Smooth muscle cell of the umbilical artery (primary cell): Measurements from ENCODE around the gene COL9A3. TPM values are rescaled to one million over a fixed set of nuclear protein-coding genes. Genes with fewer than 3 reads are reported as not detected.

Source experiments
- total RNA-seq: library from RNA; depleted of rRNA; stranded (reverse); fragments of >200 nt; gene quantifications from 2 replicates; pipeline ENCODE4 v1.2.3, GENCODE V29; 2014

Gene COL9A3
- 0.30 TPM in 1 of 2 replicates, not detected in the other for total RNA-seq

DNA sequence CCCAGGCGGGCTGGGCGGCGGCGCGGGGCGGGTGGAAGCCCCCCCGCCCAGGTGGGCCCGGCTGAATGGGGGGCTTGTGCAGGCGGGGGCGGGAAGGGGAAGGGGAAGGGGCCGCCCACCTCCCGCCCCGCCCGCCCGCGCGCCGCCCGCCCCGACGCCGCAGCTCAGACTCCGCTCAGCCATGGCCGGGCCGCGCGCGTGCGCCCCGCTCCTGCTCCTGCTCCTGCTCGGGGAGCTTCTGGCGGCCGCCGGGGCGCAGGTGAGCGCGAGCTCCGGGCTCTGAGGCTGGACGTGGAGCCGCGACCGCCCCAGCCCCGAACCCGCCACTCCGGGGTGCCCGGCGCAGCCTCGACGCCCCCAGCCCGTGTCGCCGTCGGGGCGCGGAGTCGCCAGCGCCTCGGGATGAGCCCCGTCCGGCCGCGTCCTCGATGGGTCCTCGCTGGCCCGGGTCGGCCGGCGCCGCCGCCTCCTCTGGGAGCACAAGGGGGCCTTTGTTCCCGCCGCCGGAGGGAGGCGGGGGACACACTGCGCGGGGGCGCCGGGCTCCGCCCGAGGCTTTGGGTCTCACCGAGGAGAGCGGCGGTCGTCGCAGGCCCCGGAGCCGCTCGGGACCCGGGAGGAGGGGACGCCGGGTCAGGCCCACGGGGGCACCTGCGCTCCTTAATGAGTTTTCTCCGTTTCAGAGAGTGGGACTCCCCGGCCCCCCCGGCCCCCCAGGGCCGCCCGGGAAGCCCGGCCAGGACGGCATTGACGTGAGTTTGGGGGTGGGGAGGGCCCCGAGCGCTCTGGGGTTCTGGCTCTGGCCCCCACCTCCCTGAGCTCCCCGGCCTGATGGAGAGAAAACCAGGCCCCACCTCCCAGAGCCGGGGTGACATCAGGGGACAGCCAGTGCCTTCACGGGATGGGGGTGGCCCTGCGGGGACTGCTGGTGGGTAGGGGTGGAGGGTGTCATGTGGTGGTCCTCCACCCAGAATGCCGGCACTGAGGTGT is at the start of gene COL9A3:
COL9A3 (plus strand) TSS at position 167 of the 990 bp plus-strand sequence; CDS start at position 182, 15 bp downstream.

GRCh38 chr20:62804627-62805154 is 12.2 kb upstream of the COL9A3 start, which contains the start of gene OGFR:
TSS of gene OGFR (plus strand) at chr20:62804835. CDS start at chr20:62804860, 25 bp downstream.

GRCh38 chr20:62861726-62862336 is 45.0 kb downstream of the COL9A3 start, which contains the start of gene TCFL5:
TSS of gene TCFL5 (minus strand) at chr20:62861822. CDS start at chr20:62861670, 152 bp downstream.

Other genes with a start within 250 kb of the COL9A3 start
- gene SLCO4A1, start 174.5 kb upstream of the COL9A3 start, total RNA-seq, result under 0.01 and 1.5 TPM in 2 replicates
- gene NTSR1, start 108.2 kb upstream of the COL9A3 start, total RNA-seq, result under 0.01 and 1.9 TPM in 2 replicates
- gene MRGBP, start 20.6 kb upstream of the COL9A3 start, total RNA-seq, result 17.5 and 19.3 TPM in 2 replicates
- 27.6 and 32.4 TPM in 2 replicates for gene OGFR, start 12.2 kb upstream of the COL9A3 start, total RNA-seq
- gene TCFL5, start 44.8 kb downstream of the COL9A3 start, total RNA-seq, result 20.1 and 27.6 TPM in 2 replicates
- 33.3 and 55.6 TPM in 2 replicates for gene DIDO1, start 109.5 kb downstream of the COL9A3 start, total RNA-seq
- 28.4 and 34.7 TPM in 2 replicates for gene GID8, start 121.1 kb downstream of the COL9A3 start, total RNA-seq
- 28.8 and 58.5 TPM in 2 replicates for gene SLC17A9, start 135.7 kb downstream of the COL9A3 start, total RNA-seq
- gene BHLHE23, start 189.9 kb downstream of the COL9A3 start, total RNA-seq, result not detected in 2 replicates